Measurements from ENCODE around the gene TSPAN18. TPM values are rescaled to one million over a fixed set of nuclear protein-coding genes. Genes with fewer than 3 reads are reported as not detected.
A peak's percentile ranks its signal among the peaks of the same experiment; 100 is the strongest.

The TSPAN18 gene
- total and polyA plus RNA-seq, 2 experiments from 2014 or later, result 6.0 to 10.6 TPM

- Mint-ChIP-seq H3K4me3 (no peak overlapping the region), H3K4me1 (peaks cover 17% of the 10 kb centered on the region), H3K27ac (no peak overlapping the region)
Observed at GRCh38 chr11:44972746-44973435, 246.1 kb downstream of the TSPAN18 start.

More at GRCh38 chr11:44972746-44973435, 246.1 kb downstream of the TSPAN18 start:
- H2AFZ ChIP-seq, result no peak overlapping the region
- TF ChIP-seq CTCF (conservative IDR thresholded peaks at IDR 0.05; ENCODE audit: low read depth in 2 of 2) (peak in 1 of 2 experiments; percentile 35; a peak in 1 of 4 replicates), REST (IDR thresholded peaks at IDR 0.05; ENCODE audit: unreplicated experiment) (no peak), ZNF114 (CRISPR knock-in tag; IDR thresholded peaks at IDR 0.05) (no peak), ZNF462 (CRISPR knock-in tag; IDR thresholded peaks at IDR 0.05) (no peak), EZH2phosphoT487 (IDR thresholded peaks at IDR 0.05; ENCODE audit: unreplicated experiment) (no peak), JUNB (IDR thresholded peaks at IDR 0.05; ENCODE audit: unreplicated experiment) (no peak)
- H3K79me2 ChIP-seq (replicated peaks; ENCODE audit: insufficient read depth), result no peaks in the 10 kb centered on the region
- H3K4me1 ChIP-seq (ENCODE audit: insufficient read depth), result peaks cover 5% of the 10 kb centered on the region; the same call in 1 of the 2 replicates
- no peaks in the 10 kb centered on the region for H3K36me3 Mint-ChIP-seq (ENCODE audit: low read depth)
- H3F3A ChIP-seq (replicated peaks; ENCODE audit: low read depth), result 0 out of 2 replicates have a peak, but pooled peaks cover 3% of the 10 kb centered on the region
- no peaks in the 10 kb centered on the region for H3K27me3 ChIP-seq (ENCODE audit: insufficient read depth)
- H3K4me3 ChIP-seq, result no peak overlapping the region
- H3K9me2 ChIP-seq (ENCODE audit: insufficient read depth), result no peaks in the 10 kb centered on the region
- no peaks in the 10 kb centered on the region for H3K9me3 Mint-ChIP-seq
- DNase-seq (ENCODE audit: low spot score), result no peak
- H3K27me3 Mint-ChIP-seq (ENCODE audit: insufficient read depth, low read depth, poor library complexity), result peaks cover 13% of the 10 kb centered on the region
- no peak; the same call in 2 of the 3 replicates for ATAC-seq
- H3K36me3 ChIP-seq (ENCODE audit: insufficient read depth), result no peaks in the 10 kb centered on the region
- H3K4me2 ChIP-seq, result no peak overlapping the region
- no peak overlapping the region for H3K27ac ChIP-seq (ENCODE audit: low read depth)
- no peaks in the 10 kb centered on the region for H4K20me1 ChIP-seq (replicated peaks; ENCODE audit: insufficient read depth)

All from GM23338 (cell line).